Measurements from ENCODE around the gene FRMD3.

The FRMD3 gene

GRCh38 chr9:83475741-83476140 lies 62.5 kb downstream of the FRMD3 start:
- Histone ChIP-seq H3K9me3 (no peaks in the 10 kb centered on the region), H3K27ac (no peak overlapping the region), H3K4me3 (ENCODE audit: low read depth in 1 of 2, low read length in 1 of 2) (no peak overlapping the region), H3K36me3 (no peaks in the 10 kb centered on the region), H3K27me3 (no peaks in the 10 kb centered on the region), H3K4me1 (ENCODE audit: control insufficient read depth in 1 of 2, insufficient read depth in 1 of 2, low read depth in 1 of 2, low read length in 1 of 2) (peaks cover 34 to 38% of the 10 kb centered on the region in 2 experiments)
- TF ChIP-seq, protein P1, sequence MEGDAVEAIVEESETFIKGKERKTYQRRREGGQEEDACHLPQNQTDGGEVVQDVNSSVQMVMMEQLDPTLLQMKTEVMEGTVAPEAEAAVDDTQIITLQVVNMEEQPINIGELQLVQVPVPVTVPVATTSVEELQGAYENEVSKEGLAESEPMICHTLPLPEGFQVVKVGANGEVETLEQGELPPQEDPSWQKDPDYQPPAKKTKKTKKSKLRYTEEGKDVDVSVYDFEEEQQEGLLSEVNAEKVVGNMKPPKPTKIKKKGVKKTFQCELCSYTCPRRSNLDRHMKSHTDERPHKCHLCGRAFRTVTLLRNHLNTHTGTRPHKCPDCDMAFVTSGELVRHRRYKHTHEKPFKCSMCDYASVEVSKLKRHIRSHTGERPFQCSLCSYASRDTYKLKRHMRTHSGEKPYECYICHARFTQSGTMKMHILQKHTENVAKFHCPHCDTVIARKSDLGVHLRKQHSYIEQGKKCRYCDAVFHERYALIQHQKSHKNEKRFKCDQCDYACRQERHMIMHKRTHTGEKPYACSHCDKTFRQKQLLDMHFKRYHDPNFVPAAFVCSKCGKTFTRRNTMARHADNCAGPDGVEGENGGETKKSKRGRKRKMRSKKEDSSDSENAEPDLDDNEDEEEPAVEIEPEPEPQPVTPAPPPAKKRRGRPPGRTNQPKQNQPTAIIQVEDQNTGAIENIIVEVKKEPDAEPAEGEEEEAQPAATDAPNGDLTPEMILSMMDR (IDR thresholded peaks at IDR 0.05), result no peak

DNA sequence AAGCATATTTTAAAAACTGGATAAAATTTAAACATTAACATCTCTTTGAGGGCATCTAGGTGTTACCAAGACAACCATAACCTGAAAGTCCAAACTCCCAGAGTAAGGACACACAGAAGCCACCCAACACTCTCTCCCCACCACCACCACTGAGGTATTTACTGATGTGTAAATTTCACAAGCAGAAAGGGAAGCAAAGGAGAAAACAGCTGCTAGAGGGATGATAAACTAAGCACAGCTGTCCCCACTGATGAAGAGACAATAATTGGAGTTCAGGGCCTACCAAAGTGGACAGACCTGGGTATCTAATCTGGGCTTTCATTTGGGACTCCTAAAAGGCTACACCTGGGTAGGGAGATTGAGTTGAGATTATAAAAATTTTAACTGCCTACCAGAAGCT lies 63.6 kb downstream of the FRMD3 start:
- Histone ChIP-seq H3K9me3 (no peaks in the 10 kb centered on the region), H3K4me1 (ENCODE audit: control insufficient read depth in 1 of 2, insufficient read depth in 1 of 2, low read depth in 1 of 2, low read length in 1 of 2) (peaks cover 44 to 47% of the 10 kb centered on the region in 2 experiments), H3K4me3 (ENCODE audit: low read depth in 1 of 2, low read length in 1 of 2) (no peak overlapping the region), H3K27ac (peak overlapping the region; percentile 94), H3K27me3 (no peaks in the 10 kb centered on the region), H3K36me3 (no peaks in the 10 kb centered on the region)
- TF ChIP-seq, protein P1 (IDR thresholded peaks at IDR 0.05), result no peak

DNA sequence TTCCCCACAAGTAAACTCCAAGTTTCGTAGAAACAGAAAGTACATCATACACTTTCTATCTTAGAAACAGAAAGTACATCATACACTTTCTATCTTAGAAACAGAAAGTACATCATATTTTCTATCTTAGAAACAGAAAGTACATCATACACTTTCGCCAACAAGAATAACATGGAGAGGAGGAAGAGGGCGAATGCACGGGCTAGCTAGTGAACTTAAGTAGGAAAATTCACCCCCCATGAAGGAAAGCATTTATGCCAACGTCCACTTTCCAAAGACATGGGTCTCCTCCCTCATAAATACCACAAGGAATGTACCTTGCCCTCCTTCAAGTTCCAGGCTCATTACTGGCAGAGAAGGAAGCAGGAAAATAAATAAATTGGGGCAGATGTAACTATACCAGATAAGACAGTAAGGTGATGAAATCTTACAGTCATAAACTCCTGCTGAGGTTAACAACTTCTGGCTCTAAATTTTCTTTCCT lies 64.7 kb downstream of the FRMD3 start:
- Histone ChIP-seq H3K4me3 (ENCODE audit: low read depth in 1 of 2, low read length in 1 of 2) (peak overlapping the region; percentile 40 to 50), H3K27ac (peak overlapping the region; percentile 94), H3K27me3 (no peaks in the 10 kb centered on the region), H3K36me3 (no peaks in the 10 kb centered on the region), H3K4me1 (ENCODE audit: control insufficient read depth in 1 of 2, insufficient read depth in 1 of 2, low read depth in 1 of 2, low read length in 1 of 2) (peaks cover 44 to 47% of the 10 kb centered on the region in 2 experiments), H3K9me3 (no peaks in the 10 kb centered on the region)
- TF ChIP-seq, protein P1 (IDR thresholded peaks at IDR 0.05), result no peak

DNA sequence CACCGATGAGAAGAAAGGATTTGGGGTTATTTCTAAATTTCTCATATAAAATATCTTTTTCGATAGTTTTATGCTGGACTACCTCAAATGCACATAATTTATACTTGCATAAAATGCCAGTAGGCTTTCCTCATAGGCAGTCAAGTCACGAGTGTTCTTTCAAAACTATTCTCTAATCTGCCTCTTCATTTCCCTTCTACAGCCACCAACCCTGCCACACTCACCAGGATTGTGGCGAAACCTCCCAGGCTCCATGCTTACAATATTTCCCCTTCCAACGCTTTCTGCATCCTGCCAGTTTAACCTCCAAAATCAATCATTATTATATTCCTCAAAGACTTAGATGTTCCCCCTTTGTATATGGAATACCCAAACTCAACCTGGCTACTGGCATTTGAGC lies 65.4 kb downstream of the FRMD3 start:
- H3K27ac ChIP-seq, result peak overlapping the region; percentile 94
- H3K4me1 ChIP-seq (ENCODE audit: control insufficient read depth in 1 of 2, insufficient read depth in 1 of 2, low read depth in 1 of 2, low read length in 1 of 2), result peaks cover 44 to 47% of the 10 kb centered on the region in 2 experiments
- H3K9me3 ChIP-seq, result no peaks in the 10 kb centered on the region
- no peaks in the 10 kb centered on the region for H3K27me3 ChIP-seq
- H3K36me3 ChIP-seq, result no peaks in the 10 kb centered on the region
- TF ChIP-seq, protein P1 (IDR thresholded peaks at IDR 0.05), result no peak
- peak overlapping the region; percentile 40 to 50 for H3K4me3 ChIP-seq (ENCODE audit: low read depth in 1 of 2, low read length in 1 of 2)

- TF ChIP-seq, protein P1 (IDR thresholded peaks at IDR 0.05), result no peak
- Histone ChIP-seq H3K36me3 (no peaks in the 10 kb centered on the region), H3K9me3 (no peaks in the 10 kb centered on the region), H3K4me3 (ENCODE audit: low read depth in 1 of 2, low read length in 1 of 2) (peak overlapping the region; percentile 3 to 50), H3K4me1 (ENCODE audit: control insufficient read depth in 1 of 2, insufficient read depth in 1 of 2, low read depth in 1 of 2, low read length in 1 of 2) (peaks cover 44 to 47% of the 10 kb centered on the region in 2 experiments), H3K27me3 (no peaks in the 10 kb centered on the region), H3K27ac (peak overlapping the region; percentile 94)
Measured at GRCh38 chr9:83472221-83472665, 66.0 kb downstream of the FRMD3 start.

Measured in neutrophil (primary cell).